ENCODE data around the gene B3GNT3. TPM values are rescaled to one million over a fixed set of nuclear protein-coding genes. Genes with fewer than 3 reads are reported as not detected.
A peak's percentile ranks its signal among the peaks of the same experiment; 100 is the strongest.

Gene B3GNT3
- total RNA-seq, 1 donor from 2014 or later, result 0.36 TPM

DNA sequence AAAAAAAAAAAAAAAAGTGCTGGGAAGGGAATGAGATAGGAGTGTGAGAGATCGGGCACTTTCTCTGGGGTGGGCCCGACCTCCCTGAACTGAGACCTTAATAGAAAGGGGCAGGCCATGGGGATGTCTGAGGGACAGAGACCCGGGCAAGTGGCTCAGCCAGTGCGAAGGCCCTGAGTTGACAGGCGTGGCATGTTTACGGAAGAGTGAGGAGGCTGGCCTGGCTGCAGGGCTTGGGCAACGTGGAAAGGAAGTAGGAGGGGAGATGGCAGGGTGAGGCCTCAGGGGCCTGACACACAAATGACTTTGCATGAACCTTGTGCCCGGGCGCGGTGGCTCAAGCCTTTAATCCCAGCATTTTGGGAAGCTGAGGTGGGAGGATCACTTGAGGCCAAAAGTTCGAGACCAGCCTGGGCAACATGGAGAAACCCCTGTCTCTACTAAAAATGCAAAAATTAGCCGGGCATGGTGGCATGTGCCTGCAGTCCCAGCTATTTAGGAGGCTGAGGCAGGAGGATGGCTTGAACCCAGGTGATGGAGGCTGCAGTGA lies 29.8 kb upstream of the B3GNT3 start:
- Mint-ChIP-seq H3K27ac (ENCODE audit: unreplicated experiment) (no peak overlapping the region), H3K36me3 (ENCODE audit: low read depth, unreplicated experiment) (peaks cover 3% of the 10 kb centered on the region), H3K9me3 (ENCODE audit: unreplicated experiment) (no peaks in the 10 kb centered on the region), H3K4me3 (ENCODE audit: unreplicated experiment) (no peak overlapping the region), H3K4me1 (ENCODE audit: low read depth, unreplicated experiment) (no peaks in the 10 kb centered on the region), H3K27me3 (ENCODE audit: low read depth, unreplicated experiment) (peaks cover 10% of the 10 kb centered on the region)
- H3K27ac ChIP-seq (ENCODE audit: low read depth, low read length), result no peak overlapping the region
- no peaks in the 10 kb centered on the region for H3K9me3 ChIP-seq (ENCODE audit: insufficient read depth, low read depth, low read length)
- TF ChIP-seq, protein P1, sequence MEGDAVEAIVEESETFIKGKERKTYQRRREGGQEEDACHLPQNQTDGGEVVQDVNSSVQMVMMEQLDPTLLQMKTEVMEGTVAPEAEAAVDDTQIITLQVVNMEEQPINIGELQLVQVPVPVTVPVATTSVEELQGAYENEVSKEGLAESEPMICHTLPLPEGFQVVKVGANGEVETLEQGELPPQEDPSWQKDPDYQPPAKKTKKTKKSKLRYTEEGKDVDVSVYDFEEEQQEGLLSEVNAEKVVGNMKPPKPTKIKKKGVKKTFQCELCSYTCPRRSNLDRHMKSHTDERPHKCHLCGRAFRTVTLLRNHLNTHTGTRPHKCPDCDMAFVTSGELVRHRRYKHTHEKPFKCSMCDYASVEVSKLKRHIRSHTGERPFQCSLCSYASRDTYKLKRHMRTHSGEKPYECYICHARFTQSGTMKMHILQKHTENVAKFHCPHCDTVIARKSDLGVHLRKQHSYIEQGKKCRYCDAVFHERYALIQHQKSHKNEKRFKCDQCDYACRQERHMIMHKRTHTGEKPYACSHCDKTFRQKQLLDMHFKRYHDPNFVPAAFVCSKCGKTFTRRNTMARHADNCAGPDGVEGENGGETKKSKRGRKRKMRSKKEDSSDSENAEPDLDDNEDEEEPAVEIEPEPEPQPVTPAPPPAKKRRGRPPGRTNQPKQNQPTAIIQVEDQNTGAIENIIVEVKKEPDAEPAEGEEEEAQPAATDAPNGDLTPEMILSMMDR (IDR thresholded peaks at IDR 0.05; ENCODE audit: insufficient read depth, low read depth, low read length), result no peak
- TF ChIP-seq EZH2 (IDR thresholded peaks at IDR 0.05; ENCODE audit: insufficient read depth, low read length), result no peak
- no peaks in the 10 kb centered on the region for H4K20me1 ChIP-seq (ENCODE audit: insufficient read depth, low read length)
- no peaks in the 10 kb centered on the region for H3K36me3 ChIP-seq (ENCODE audit: insufficient read depth, low read length)
- H3K4me3 ChIP-seq (ENCODE audit: insufficient read depth, low read depth, low read length), result no peak overlapping the region
- no peaks in the 10 kb centered on the region for H3K79me2 ChIP-seq (ENCODE audit: insufficient read depth, low read length)
- H3K4me2 ChIP-seq (ENCODE audit: low read length), result no peak overlapping the region
- H3K4me1 ChIP-seq (ENCODE audit: insufficient read depth, low read length), result peaks cover 3% of the 10 kb centered on the region
- H3K9ac ChIP-seq (ENCODE audit: low read length), result no peak overlapping the region
- FAIRE-seq (no peak), DNase-seq (ENCODE audit: low read depth) (no peak)
- no peak overlapping the region for H2AFZ ChIP-seq (ENCODE audit: low read depth, low read length)
- no peaks in the 10 kb centered on the region for H3K27me3 ChIP-seq (ENCODE audit: insufficient read depth, low read length)

DNA sequence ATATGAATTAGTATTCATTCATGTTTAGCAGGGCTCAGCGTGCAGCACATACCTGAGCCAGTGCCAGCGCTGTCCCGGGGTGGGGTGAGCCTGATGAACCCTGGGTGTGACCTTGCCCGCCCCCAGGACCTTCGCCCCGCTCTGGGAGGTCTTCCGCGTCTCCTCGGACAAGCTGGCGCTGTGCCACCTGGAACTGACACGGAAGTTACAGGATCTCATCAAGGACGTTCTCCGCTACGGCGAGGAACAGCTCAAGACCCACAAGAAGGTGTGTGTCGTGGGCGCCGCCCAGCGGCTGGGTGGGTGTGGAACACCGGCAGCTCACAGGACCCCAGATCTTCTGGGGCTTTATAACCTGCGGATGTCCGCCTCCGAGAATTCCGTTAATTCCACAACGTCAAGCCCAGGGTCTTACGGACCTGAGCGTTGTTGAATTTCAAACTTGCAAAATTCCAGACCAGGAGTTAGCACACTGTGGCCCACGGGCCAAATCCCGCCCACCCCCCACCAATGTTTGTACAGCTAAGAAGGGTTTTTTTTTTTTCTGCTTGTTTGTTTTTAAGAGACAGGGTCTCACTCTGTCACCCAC lies 28.3 kb upstream of the B3GNT3 start:
- TF ChIP-seq EZH2 (IDR thresholded peaks at IDR 0.05; ENCODE audit: insufficient read depth, low read length), result no peak
- TF ChIP-seq, protein P1 (IDR thresholded peaks at IDR 0.05; ENCODE audit: insufficient read depth, low read depth, low read length), result peak; percentile 84
- Mint-ChIP-seq H3K4me3 (ENCODE audit: unreplicated experiment) (no peak overlapping the region), H3K27me3 (ENCODE audit: low read depth, unreplicated experiment) (peaks cover 5% of the 10 kb centered on the region), H3K9me3 (ENCODE audit: unreplicated experiment) (no peaks in the 10 kb centered on the region), H3K27ac (ENCODE audit: unreplicated experiment) (peak overlapping the region; percentile 7), H3K36me3 (ENCODE audit: low read depth, unreplicated experiment) (no peaks in the 10 kb centered on the region), H3K4me1 (ENCODE audit: low read depth, unreplicated experiment) (no peaks in the 10 kb centered on the region)
- H2AFZ ChIP-seq (ENCODE audit: low read depth, low read length), result peak overlapping the region; percentile 82
- peak; percentile 72 for FAIRE-seq
- H3K4me1 ChIP-seq (ENCODE audit: insufficient read depth, low read length), result peaks cover 3% of the 10 kb centered on the region
- peak; percentile 52 for DNase-seq (ENCODE audit: low read depth)
- H3K36me3 ChIP-seq (ENCODE audit: insufficient read depth, low read length), result no peaks in the 10 kb centered on the region
- H3K9me3 ChIP-seq (ENCODE audit: insufficient read depth, low read depth, low read length), result no peaks in the 10 kb centered on the region
- no peaks in the 10 kb centered on the region for H4K20me1 ChIP-seq (ENCODE audit: insufficient read depth, low read length)
- no peak overlapping the region for H3K4me3 ChIP-seq (ENCODE audit: insufficient read depth, low read depth, low read length)
- no peaks in the 10 kb centered on the region for H3K27me3 ChIP-seq (ENCODE audit: insufficient read depth, low read length)
- H3K27ac ChIP-seq (ENCODE audit: low read depth, low read length), result no peak overlapping the region
- H3K9ac ChIP-seq (ENCODE audit: low read length), result peak overlapping the region; percentile 25
- H3K79me2 ChIP-seq (ENCODE audit: insufficient read depth, low read length), result no peaks in the 10 kb centered on the region
- H3K4me2 ChIP-seq (ENCODE audit: low read length), result peak overlapping the region; percentile 80

DNA sequence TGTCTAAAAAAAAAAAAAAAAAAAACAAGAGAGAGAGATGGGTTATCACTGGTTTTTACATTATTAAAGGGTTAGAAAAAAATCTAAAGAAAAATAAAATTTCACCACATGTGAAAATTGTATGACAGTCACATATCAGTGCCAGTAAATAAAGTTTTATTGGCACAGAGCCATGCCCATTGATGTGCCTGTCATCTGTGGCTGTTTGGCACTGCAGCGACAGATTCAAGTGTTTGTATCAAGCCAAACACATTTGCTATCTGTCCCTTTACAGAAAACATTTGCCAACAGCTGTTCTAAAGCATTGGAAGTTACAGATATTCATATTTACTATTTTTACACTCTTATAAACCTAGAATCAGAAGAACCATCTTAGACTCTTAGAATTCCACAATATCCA lies 27.4 kb upstream of the B3GNT3 start:
- no peak overlapping the region for H3K4me2 ChIP-seq (ENCODE audit: low read length)
- Mint-ChIP-seq H3K4me1 (ENCODE audit: low read depth, unreplicated experiment) (no peaks in the 10 kb centered on the region), H3K4me3 (ENCODE audit: unreplicated experiment) (no peak overlapping the region), H3K9me3 (ENCODE audit: unreplicated experiment) (no peaks in the 10 kb centered on the region), H3K27ac (ENCODE audit: unreplicated experiment) (no peak overlapping the region), H3K36me3 (ENCODE audit: low read depth, unreplicated experiment) (no peaks in the 10 kb centered on the region), H3K27me3 (ENCODE audit: low read depth, unreplicated experiment) (peaks cover 5% of the 10 kb centered on the region)
- no peak overlapping the region for H3K9ac ChIP-seq (ENCODE audit: low read length)
- TF ChIP-seq, protein P1 (IDR thresholded peaks at IDR 0.05; ENCODE audit: insufficient read depth, low read depth, low read length), result no peak
- TF ChIP-seq EZH2 (IDR thresholded peaks at IDR 0.05; ENCODE audit: insufficient read depth, low read length), result no peak
- H3K36me3 ChIP-seq (ENCODE audit: insufficient read depth, low read length), result no peaks in the 10 kb centered on the region
- no peak overlapping the region for H3K27ac ChIP-seq (ENCODE audit: low read depth, low read length)
- H3K4me1 ChIP-seq (ENCODE audit: insufficient read depth, low read length), result peaks cover 3% of the 10 kb centered on the region
- no peak overlapping the region for H3K4me3 ChIP-seq (ENCODE audit: insufficient read depth, low read depth, low read length)
- no peaks in the 10 kb centered on the region for H4K20me1 ChIP-seq (ENCODE audit: insufficient read depth, low read length)
- H3K79me2 ChIP-seq (ENCODE audit: insufficient read depth, low read length), result no peaks in the 10 kb centered on the region
- no peak overlapping the region for H2AFZ ChIP-seq (ENCODE audit: low read depth, low read length)
- H3K27me3 ChIP-seq (ENCODE audit: insufficient read depth, low read length), result no peaks in the 10 kb centered on the region
- DNase-seq (ENCODE audit: low read depth), result no peak
- no peaks in the 10 kb centered on the region for H3K9me3 ChIP-seq (ENCODE audit: insufficient read depth, low read depth, low read length)
- FAIRE-seq, result no peak

Measured in astrocyte (in vitro differentiated cells and primary cell).